ENCODE data around the gene APBA2.

APBA2 gene

DNA sequence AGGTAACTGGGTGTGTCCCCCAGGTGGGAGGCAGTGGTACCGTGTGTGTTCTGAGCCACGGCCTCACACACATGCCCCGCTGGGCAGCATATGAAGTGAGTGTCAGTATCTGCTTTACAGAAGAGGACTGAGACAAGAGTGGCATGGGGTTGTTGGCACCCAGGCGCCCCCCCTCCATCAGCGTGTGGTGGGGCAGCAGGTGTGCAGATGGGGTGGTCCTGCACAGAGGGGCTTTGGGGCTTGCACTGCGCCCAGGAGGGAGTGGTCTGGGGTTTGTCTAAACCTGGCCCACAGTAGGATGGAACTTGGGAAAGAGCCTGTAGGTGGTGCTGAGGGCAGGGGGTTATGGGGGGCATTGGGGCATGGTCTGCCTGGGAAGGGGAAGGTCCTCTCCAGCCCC, 176.0 kb downstream of the APBA2 start:
- no peak overlapping the region for H3K4me3 ChIP-seq (ENCODE audit: low read depth in 1 of 2, low read length in 2 of 2)
- H3K4me1 ChIP-seq (ENCODE audit: insufficient read depth, low read length) = no peaks in the 10 kb centered on the region
- H3K79me2 ChIP-seq (ENCODE audit: insufficient read depth, low read length) = no peaks in the 10 kb centered on the region
- no peaks in the 10 kb centered on the region for H3K9me3 ChIP-seq (ENCODE audit: insufficient read depth, low read length, severe bottlenecking)
- no peak for TF ChIP-seq EZH2 (IDR thresholded peaks at IDR 0.05; ENCODE audit: borderline replicate concordance, low read depth, low read length, severe bottlenecking)
- TF ChIP-seq, protein P1, sequence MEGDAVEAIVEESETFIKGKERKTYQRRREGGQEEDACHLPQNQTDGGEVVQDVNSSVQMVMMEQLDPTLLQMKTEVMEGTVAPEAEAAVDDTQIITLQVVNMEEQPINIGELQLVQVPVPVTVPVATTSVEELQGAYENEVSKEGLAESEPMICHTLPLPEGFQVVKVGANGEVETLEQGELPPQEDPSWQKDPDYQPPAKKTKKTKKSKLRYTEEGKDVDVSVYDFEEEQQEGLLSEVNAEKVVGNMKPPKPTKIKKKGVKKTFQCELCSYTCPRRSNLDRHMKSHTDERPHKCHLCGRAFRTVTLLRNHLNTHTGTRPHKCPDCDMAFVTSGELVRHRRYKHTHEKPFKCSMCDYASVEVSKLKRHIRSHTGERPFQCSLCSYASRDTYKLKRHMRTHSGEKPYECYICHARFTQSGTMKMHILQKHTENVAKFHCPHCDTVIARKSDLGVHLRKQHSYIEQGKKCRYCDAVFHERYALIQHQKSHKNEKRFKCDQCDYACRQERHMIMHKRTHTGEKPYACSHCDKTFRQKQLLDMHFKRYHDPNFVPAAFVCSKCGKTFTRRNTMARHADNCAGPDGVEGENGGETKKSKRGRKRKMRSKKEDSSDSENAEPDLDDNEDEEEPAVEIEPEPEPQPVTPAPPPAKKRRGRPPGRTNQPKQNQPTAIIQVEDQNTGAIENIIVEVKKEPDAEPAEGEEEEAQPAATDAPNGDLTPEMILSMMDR (IDR thresholded peaks at IDR 0.05; ENCODE audit: borderline replicate concordance, extremely low read depth, low read length, poor library complexity, severe bottlenecking) = no peak
- no peak for ATAC-seq (ENCODE audit: insufficient read depth, low read depth)
- no peak overlapping the region for H2AFZ ChIP-seq (ENCODE audit: low read depth, low read length)
- no peaks in the 10 kb centered on the region for H4K20me1 ChIP-seq (ENCODE audit: insufficient read depth, low read length)
- H3K9ac ChIP-seq (ENCODE audit: low read depth, low read length) = no peak overlapping the region
- H3K36me3 ChIP-seq (ENCODE audit: insufficient read depth, low read length) = no peaks in the 10 kb centered on the region
- H3K4me2 ChIP-seq (ENCODE audit: insufficient read depth, low read length) = no peak overlapping the region
- no peak for DNase-seq
- H3K27ac ChIP-seq (ENCODE audit: low read length) = no peak overlapping the region
- no peaks in the 10 kb centered on the region for H3K27me3 ChIP-seq (ENCODE audit: insufficient read depth, low read length, poor library complexity)

DNA sequence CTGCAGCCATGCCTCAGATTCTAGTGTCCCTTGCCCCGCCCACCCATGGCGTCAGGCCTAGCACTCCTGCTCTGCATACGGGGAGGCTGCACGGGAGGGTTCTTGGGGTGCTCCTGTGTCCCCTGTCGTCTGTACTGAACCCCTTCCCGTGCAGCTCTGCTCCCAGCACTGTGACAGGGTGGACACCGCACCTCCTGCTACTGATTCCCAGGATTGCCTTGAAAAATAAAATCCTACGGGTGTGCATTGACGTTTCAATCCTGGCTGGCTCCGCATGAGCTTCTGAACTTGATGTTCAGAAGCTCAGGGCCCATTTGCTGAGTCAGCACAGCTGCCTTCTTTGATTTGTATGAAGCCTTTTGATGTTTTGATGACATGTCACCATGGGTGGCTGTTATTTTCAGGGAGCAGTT, 176.4 kb downstream of the APBA2 start:
- Histone ChIP-seq H3K4me2 (ENCODE audit: insufficient read depth, low read length) (no peak overlapping the region), H3K4me1 (ENCODE audit: insufficient read depth, low read length) (no peaks in the 10 kb centered on the region)
- ATAC-seq (ENCODE audit: insufficient read depth, low read depth) = no peak

DNA sequence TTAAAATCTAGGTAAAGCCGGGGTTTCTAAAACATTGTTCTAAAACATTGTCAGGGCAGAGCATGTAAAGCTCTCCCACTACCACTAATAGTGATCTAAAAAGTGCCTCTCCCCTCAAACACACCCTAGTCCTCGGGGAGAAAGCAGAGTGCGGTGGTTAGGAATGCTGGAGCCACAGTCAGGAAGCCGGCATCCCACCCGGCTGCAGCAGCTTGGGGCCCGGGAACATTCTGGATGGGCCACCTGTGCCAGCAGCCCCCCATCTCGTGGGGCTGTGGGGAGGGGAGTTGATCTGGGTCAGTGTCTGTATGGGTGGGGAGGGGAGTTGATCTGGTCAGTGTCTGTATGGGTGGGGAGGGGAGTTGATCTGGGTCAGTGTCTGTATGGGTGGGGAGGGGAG, 176.9 kb downstream of the APBA2 start:
- TF ChIP-seq, protein P1 (IDR thresholded peaks at IDR 0.05; ENCODE audit: borderline replicate concordance, extremely low read depth, low read length, poor library complexity, severe bottlenecking) = no peak
- no peak for TF ChIP-seq EZH2 (IDR thresholded peaks at IDR 0.05; ENCODE audit: borderline replicate concordance, low read depth, low read length, severe bottlenecking)
- H3K27ac ChIP-seq (ENCODE audit: low read length) = no peak overlapping the region
- no peaks in the 10 kb centered on the region for H3K27me3 ChIP-seq (ENCODE audit: insufficient read depth, low read length, poor library complexity)
- H3K9ac ChIP-seq (ENCODE audit: low read depth, low read length) = no peak overlapping the region
- no peak overlapping the region for H2AFZ ChIP-seq (ENCODE audit: low read depth, low read length)
- no peaks in the 10 kb centered on the region for H4K20me1 ChIP-seq (ENCODE audit: insufficient read depth, low read length)
- ATAC-seq (ENCODE audit: insufficient read depth, low read depth) (no peak), DNase-seq (no peak)
- no peaks in the 10 kb centered on the region for H3K36me3 ChIP-seq (ENCODE audit: insufficient read depth, low read length)
- H3K79me2 ChIP-seq (ENCODE audit: insufficient read depth, low read length) = no peaks in the 10 kb centered on the region
- H3K9me3 ChIP-seq (ENCODE audit: insufficient read depth, low read length, severe bottlenecking) = no peaks in the 10 kb centered on the region
- H3K4me1 ChIP-seq (ENCODE audit: insufficient read depth, low read length) = no peaks in the 10 kb centered on the region
- H3K4me3 ChIP-seq (ENCODE audit: low read depth in 1 of 2, low read length in 2 of 2) = no peak overlapping the region
- no peak overlapping the region for H3K4me2 ChIP-seq (ENCODE audit: insufficient read depth, low read length)

More for the DNA sequence above, 176.4 kb downstream of the APBA2 start:
- DNase-seq = no peak
- no peaks in the 10 kb centered on the region for H4K20me1 ChIP-seq (ENCODE audit: insufficient read depth, low read length)
- H3K9me3 ChIP-seq (ENCODE audit: insufficient read depth, low read length, severe bottlenecking) = no peaks in the 10 kb centered on the region
- no peak overlapping the region for H3K27ac ChIP-seq (ENCODE audit: low read length)
- H3K79me2 ChIP-seq (ENCODE audit: insufficient read depth, low read length) = no peaks in the 10 kb centered on the region
- no peaks in the 10 kb centered on the region for H3K27me3 ChIP-seq (ENCODE audit: insufficient read depth, low read length, poor library complexity)
- no peaks in the 10 kb centered on the region for H3K36me3 ChIP-seq (ENCODE audit: insufficient read depth, low read length)
- no peak overlapping the region for H2AFZ ChIP-seq (ENCODE audit: low read depth, low read length)
- H3K9ac ChIP-seq (ENCODE audit: low read depth, low read length) = no peak overlapping the region
- TF ChIP-seq, protein P1 (IDR thresholded peaks at IDR 0.05; ENCODE audit: borderline replicate concordance, extremely low read depth, low read length, poor library complexity, severe bottlenecking) = no peak
- TF ChIP-seq EZH2 (IDR thresholded peaks at IDR 0.05; ENCODE audit: borderline replicate concordance, low read depth, low read length, severe bottlenecking) = no peak
- H3K4me3 ChIP-seq (ENCODE audit: low read depth in 1 of 2, low read length in 2 of 2) = no peak overlapping the region

DNA sequence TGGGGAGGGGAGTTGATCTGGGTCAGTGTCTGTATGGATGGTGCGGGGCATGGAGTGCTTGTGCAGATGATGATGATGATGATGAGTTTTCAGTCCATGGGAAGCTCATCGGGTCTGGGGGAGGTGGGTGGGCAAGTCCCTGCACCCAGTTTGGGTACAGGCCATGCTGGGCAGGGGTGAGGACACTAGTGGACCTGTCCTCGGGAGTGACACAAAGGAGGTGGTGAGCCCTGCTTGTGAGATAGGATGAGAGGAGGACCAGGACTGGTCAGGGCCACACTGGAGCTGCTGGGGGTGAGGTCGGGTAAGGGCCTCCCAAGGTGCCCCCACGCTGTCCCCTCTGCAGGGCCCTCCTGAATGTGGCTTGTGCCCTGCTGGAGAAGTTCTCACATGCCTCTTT, 177.9 kb downstream of the APBA2 start:
- H4K20me1 ChIP-seq (ENCODE audit: insufficient read depth, low read length) = no peaks in the 10 kb centered on the region
- no peaks in the 10 kb centered on the region for H3K9me3 ChIP-seq (ENCODE audit: insufficient read depth, low read length, severe bottlenecking)
- no peak for ATAC-seq (ENCODE audit: insufficient read depth, low read depth)
- no peak overlapping the region for H3K27ac ChIP-seq (ENCODE audit: low read length)
- H3K79me2 ChIP-seq (ENCODE audit: insufficient read depth, low read length) = no peaks in the 10 kb centered on the region
- no peak for DNase-seq
- no peak overlapping the region for H3K4me2 ChIP-seq (ENCODE audit: insufficient read depth, low read length)
- H2AFZ ChIP-seq (ENCODE audit: low read depth, low read length) = no peak overlapping the region
- no peaks in the 10 kb centered on the region for H3K4me1 ChIP-seq (ENCODE audit: insufficient read depth, low read length)
- no peaks in the 10 kb centered on the region for H3K36me3 ChIP-seq (ENCODE audit: insufficient read depth, low read length)
- no peak overlapping the region for H3K4me3 ChIP-seq (ENCODE audit: low read depth in 1 of 2, low read length in 2 of 2)
- no peaks in the 10 kb centered on the region for H3K27me3 ChIP-seq (ENCODE audit: insufficient read depth, low read length, poor library complexity)
- TF ChIP-seq, protein P1 (IDR thresholded peaks at IDR 0.05; ENCODE audit: borderline replicate concordance, extremely low read depth, low read length, poor library complexity, severe bottlenecking) = no peak
- no peak for TF ChIP-seq EZH2 (IDR thresholded peaks at IDR 0.05; ENCODE audit: borderline replicate concordance, low read depth, low read length, severe bottlenecking)
- H3K9ac ChIP-seq (ENCODE audit: low read depth, low read length) = no peak overlapping the region

Measured in DND-41 (cell line).